PC-9 (cell line): ENCODE measurements around the gene TRIM61.

Experiments
- CTCF ChIP-seq: fragments of 200-600 bp; sonication (generic); conservative IDR thresholded peaks from 2 replicates; pipeline ENCODE4 v1.6.1; 2017; ENCODE audit warnings: mixed run types, antibody characterized with exemption, mild to moderate bottlenecking, moderate library complexity
- EZH2 ChIP-seq: fragments of 200-600 bp; sonication (generic); IDR thresholded peaks from 2 replicates; pipeline ENCODE4 v1.8.0; 2017; ENCODE audit warnings: antibody characterized with exemption, low read depth

- TF ChIP-seq CTCF (no peak), EZH2 (no peak)
Observed at GRCh38 chr4:164977243-164978164, at the start of gene TRIM61.
